Panc1 (cell line): ENCODE data around the gene TMEM258. TPM values are rescaled to one million over a fixed set of nuclear protein-coding genes. Genes with fewer than 3 reads are reported as not detected.

Source experiments
- ATAC-seq: fragments of 200-7000 bp; cut with Tn5 transposase; 2 replicates; pipeline ENCODE4 v1.9.1; 2020; ENCODE audit warnings: mild to moderate bottlenecking, moderate library complexity
- BruUV-seq: library from RNA; stranded (reverse); fragments of 400-500 nt; replicated peaks from 2 replicates; lab custom pipeline; 2021; lab: Mats Ljungman, UMichigan
- CTCF ChIA-PET: fragments of 300-600 bp; sonication (Branson Sonifier 250); formaldehyde crosslinking; loops from one replicate; lab custom pipeline; 2022; ENCODE audit warnings: antibody characterized with exemption; lab: Charles Lee
- POLR2A ChIA-PET: fragments of 300-600 bp; sonication (Branson Sonifier 250); formaldehyde crosslinking; loops from one replicate; lab custom pipeline; 2022; ENCODE audit warnings: antibody characterized with exemption; lab: Charles Lee
- DNase-seq: peaks from one replicate; pipeline ENCODE4 v3.0.0-alpha.2; 2010; ENCODE audit warnings: low read depth, low spot score
- H3K27ac ChIP-seq: 2 replicates; pipeline ENCODE4 v1.5.1; 2011; ENCODE audit warnings: mild to moderate bottlenecking, low read length, inconsistent platforms
- H3K27me3 ChIP-seq: fragments of 200-500 bp; sonication (Bioruptor generic); 2 replicates; pipeline ENCODE4 v1.6.0; 2014; ENCODE audit warnings: low read length, inconsistent platforms; ENCODE audit not compliant: control insufficient read depth, insufficient read depth
- H3K36me3 ChIP-seq: fragments of 200-500 bp; sonication (Bioruptor generic); 2 replicates; pipeline ENCODE4 v1.5.1; 2014; ENCODE audit warnings: inconsistent platforms, mild to moderate bottlenecking, low read length, moderate library complexity; ENCODE audit not compliant: control insufficient read depth, insufficient read depth
- H3K4me1 ChIP-seq: 2 replicates; pipeline ENCODE4 v1.5.1; 2011; ENCODE audit warnings: inconsistent platforms, mild to moderate bottlenecking, low read length, moderate library complexity; ENCODE audit not compliant: control insufficient read depth, insufficient read depth
- H3K4me3 ChIP-seq, 2 experiments: 2 replicates each; pipeline ENCODE4 v1.5.1; 2011 to 2012; ENCODE audit warnings: low read depth in 2 of 2, low read length in 2 of 2, mild to moderate bottlenecking in 2 of 2, inconsistent platforms in 1 of 2, moderate library complexity in 1 of 2
- H3K9me3 ChIP-seq: fragments of 200-500 bp; sonication (Bioruptor generic); 2 replicates; pipeline ENCODE4 v1.5.1; 2014; ENCODE audit warnings: low read depth, mild to moderate bottlenecking, inconsistent platforms, low read length, moderate library complexity; ENCODE audit not compliant: control insufficient read depth, insufficient read depth
- POLR2AphosphoS5 ChIP-seq: IDR thresholded peaks from 2 replicates; pipeline ENCODE4 v1.6.1; 2012; ENCODE audit warnings: mild to moderate bottlenecking, low read depth, low read length, moderate library complexity
- SIN3A ChIP-seq: IDR thresholded peaks from 2 replicates; pipeline ENCODE4 v1.6.1; 2012; ENCODE audit warnings: low read depth, mild to moderate bottlenecking, low read length, moderate library complexity, borderline replicate concordance; ENCODE audit not compliant: insufficient read depth
- TCF7L2 ChIP-seq: IDR thresholded peaks from 2 replicates; pipeline ENCODE4 v1.6.1; 2011; ENCODE audit warnings: mild to moderate bottlenecking, low read depth, low read length, inconsistent platforms
- in situ Hi-C: cut with HindIII; loops from 2 replicates; pipeline ENCODE4 v1.10.0; 2016; ENCODE audit warnings: low sequenced_read_pairs, low pct_unique_long_range_greater_than_20kb
- intact Hi-C: fragments of 100-400 bp; cut with micrococcal nuclease; formaldehyde crosslinking; loops from one replicate; pipeline ENCODE4 v1.10.0; 2022; ENCODE audit not compliant: unreplicated experiment
- total RNA-seq: library from RNA; stranded (reverse); gene quantifications from one replicate; pipeline ENCODE4 v1.2.1, GENCODE V29; 2021; ENCODE audit not compliant: unreplicated experiment
- TF ChIP-seq, protein P1 (sequence below): fragments of 450-650 bp; IDR thresholded peaks from 2 replicates; pipeline ENCODE4 v1.5.1; 2017; ENCODE audit warnings: mild to moderate bottlenecking
- TF ChIP-seq, protein P2 (sequence below), 2 experiments: IDR thresholded peaks; 2 replicates each; pipeline ENCODE4 v1.6.1; 2011 to 2012; ENCODE audit warnings: low read depth in 2 of 2, control low read depth in 1 of 2, low read length in 1 of 2, mild to moderate bottlenecking in 1 of 2, moderate library complexity in 1 of 2; ENCODE audit not compliant: insufficient read depth in 1 of 2

TMEM258 gene
- total RNA-seq, 1 experiment from 2014 or later = 139 TPM

DNA sequence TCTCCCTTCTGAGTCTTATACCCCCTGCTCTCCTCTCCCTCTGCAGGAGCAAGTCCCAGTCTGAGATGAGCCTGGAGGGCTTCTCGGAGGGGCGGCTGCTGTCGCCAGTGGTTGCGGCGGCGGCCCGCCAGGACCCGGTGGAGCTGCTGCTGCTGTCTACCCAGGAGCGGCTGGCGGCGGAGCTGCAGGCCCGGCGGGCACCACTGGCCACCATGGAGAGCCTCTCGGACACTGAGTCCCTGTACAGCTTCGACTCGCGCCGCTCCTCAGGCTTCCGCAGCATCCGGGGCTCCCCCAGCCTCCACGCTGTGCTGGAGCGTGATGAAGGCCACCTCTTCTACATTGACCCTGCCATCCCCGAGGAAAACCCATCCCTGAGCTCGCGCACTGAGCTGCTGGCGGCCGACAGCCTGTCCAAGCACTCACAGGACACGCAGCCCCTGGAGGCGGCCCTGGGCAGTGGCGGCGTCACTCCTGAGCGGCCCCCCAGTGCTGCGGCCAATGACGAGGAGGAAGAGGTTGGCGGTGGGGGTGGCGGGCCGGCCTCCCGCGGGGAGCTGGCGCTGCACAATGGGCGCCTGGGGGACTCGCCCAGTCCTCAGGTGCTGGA lies 48.8 kb downstream of the TMEM258 start:
- Histone ChIP-seq H3K36me3 (no peaks in the 10 kb centered on the region), H3K27me3 (no peaks in the 10 kb centered on the region), H3K4me1 (no peaks in the 10 kb centered on the region; the same call in 1 of the 2 replicates), H3K27ac (no peak overlapping the region), H3K9me3 (no peaks in the 10 kb centered on the region), H3K4me3 (no peak overlapping the region)
- DNase-seq = no peak
- CTCF ChIA-PET = interaction anchor here (1.0 to 1.3 kb wide), 2 partner anchors 10 to 35 kb away, joined by 3 to 8 read pairs; no protein-coding TSS in a partner anchor
- POLR2A ChIA-PET = no interaction called here
- ATAC-seq = no peak
- BruUV-seq = no TSS peak
- in situ Hi-C loops = no loop called here
- TF ChIP-seq, protein P1, sequence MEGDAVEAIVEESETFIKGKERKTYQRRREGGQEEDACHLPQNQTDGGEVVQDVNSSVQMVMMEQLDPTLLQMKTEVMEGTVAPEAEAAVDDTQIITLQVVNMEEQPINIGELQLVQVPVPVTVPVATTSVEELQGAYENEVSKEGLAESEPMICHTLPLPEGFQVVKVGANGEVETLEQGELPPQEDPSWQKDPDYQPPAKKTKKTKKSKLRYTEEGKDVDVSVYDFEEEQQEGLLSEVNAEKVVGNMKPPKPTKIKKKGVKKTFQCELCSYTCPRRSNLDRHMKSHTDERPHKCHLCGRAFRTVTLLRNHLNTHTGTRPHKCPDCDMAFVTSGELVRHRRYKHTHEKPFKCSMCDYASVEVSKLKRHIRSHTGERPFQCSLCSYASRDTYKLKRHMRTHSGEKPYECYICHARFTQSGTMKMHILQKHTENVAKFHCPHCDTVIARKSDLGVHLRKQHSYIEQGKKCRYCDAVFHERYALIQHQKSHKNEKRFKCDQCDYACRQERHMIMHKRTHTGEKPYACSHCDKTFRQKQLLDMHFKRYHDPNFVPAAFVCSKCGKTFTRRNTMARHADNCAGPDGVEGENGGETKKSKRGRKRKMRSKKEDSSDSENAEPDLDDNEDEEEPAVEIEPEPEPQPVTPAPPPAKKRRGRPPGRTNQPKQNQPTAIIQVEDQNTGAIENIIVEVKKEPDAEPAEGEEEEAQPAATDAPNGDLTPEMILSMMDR = no peak
- TF ChIP-seq, protein P2, sequence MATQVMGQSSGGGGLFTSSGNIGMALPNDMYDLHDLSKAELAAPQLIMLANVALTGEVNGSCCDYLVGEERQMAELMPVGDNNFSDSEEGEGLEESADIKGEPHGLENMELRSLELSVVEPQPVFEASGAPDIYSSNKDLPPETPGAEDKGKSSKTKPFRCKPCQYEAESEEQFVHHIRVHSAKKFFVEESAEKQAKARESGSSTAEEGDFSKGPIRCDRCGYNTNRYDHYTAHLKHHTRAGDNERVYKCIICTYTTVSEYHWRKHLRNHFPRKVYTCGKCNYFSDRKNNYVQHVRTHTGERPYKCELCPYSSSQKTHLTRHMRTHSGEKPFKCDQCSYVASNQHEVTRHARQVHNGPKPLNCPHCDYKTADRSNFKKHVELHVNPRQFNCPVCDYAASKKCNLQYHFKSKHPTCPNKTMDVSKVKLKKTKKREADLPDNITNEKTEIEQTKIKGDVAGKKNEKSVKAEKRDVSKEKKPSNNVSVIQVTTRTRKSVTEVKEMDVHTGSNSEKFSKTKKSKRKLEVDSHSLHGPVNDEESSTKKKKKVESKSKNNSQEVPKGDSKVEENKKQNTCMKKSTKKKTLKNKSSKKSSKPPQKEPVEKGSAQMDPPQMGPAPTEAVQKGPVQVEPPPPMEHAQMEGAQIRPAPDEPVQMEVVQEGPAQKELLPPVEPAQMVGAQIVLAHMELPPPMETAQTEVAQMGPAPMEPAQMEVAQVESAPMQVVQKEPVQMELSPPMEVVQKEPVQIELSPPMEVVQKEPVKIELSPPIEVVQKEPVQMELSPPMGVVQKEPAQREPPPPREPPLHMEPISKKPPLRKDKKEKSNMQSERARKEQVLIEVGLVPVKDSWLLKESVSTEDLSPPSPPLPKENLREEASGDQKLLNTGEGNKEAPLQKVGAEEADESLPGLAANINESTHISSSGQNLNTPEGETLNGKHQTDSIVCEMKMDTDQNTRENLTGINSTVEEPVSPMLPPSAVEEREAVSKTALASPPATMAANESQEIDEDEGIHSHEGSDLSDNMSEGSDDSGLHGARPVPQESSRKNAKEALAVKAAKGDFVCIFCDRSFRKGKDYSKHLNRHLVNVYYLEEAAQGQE (IDR thresholded peaks at IDR 0.05; ENCODE audit: insufficient read depth in 1 of 2, low read depth in 2 of 2, low read length in 1 of 2) = no peak
- TF ChIP-seq POLR2AphosphoS5 = no peak
- no peak for TF ChIP-seq SIN3A
- no peak for TF ChIP-seq TCF7L2
- intact Hi-C loops = no loop called here

- Histone ChIP-seq H3K4me3 (no peak overlapping the region), H3K27me3 (no peaks in the 10 kb centered on the region), H3K4me1 (no peaks in the 10 kb centered on the region; the same call in 1 of the 2 replicates), H3K9me3 (no peaks in the 10 kb centered on the region), H3K36me3 (no peaks in the 10 kb centered on the region), H3K27ac (no peak overlapping the region)
- POLR2A ChIA-PET = no interaction called here
- in situ Hi-C loops (no loop called here), intact Hi-C loops (no loop called here)
- DNase-seq (no peak), ATAC-seq (no peak)
- no peak for TF ChIP-seq SIN3A
- TF ChIP-seq POLR2AphosphoS5 = no peak
- TF ChIP-seq, protein P1 = no peak
- TF ChIP-seq, protein P2 (IDR thresholded peaks at IDR 0.05; ENCODE audit: insufficient read depth in 1 of 2, low read depth in 2 of 2, low read length in 1 of 2) = no peak
- no peak for TF ChIP-seq TCF7L2
- CTCF ChIA-PET = no interaction called here
- BruUV-seq = no TSS peak
These were observed 50.0 kb downstream of the TMEM258 start for GRCh38 chr11:61742391-61742790.
